HepG2 (cell line): ENCODE measurements around the gene NAIF1. TPM values are rescaled to one million over a fixed set of nuclear protein-coding genes. Genes with fewer than 3 reads are reported as not detected.

Source experiments
- ASH2L ChIP-seq: fragments of 300-600, 200-600 bp; sonication (generic); IDR thresholded peaks from 2 replicates; pipeline ENCODE4 v1.7.0; 2017; ENCODE audit warnings: low read depth, mild to moderate bottlenecking, moderate library complexity, mixed read lengths, low read length; ENCODE audit not compliant: insufficient read length
- BRD4 ChIP-seq: sonication (generic); formaldehyde crosslinking; IDR thresholded peaks from 2 replicates; pipeline ENCODE4 v1.4.0; 2020; ENCODE audit warnings: missing genetic modification reagents
- CEBPG ChIP-seq: IDR thresholded peaks from 2 replicates; pipeline ENCODE4 v1.6.1; 2016
- CHCHD3 ChIP-seq: sonication (generic); formaldehyde crosslinking; IDR thresholded peaks from 2 replicates; pipeline ENCODE4 v1.8.0; 2022; ENCODE audit warnings: mild to moderate bottlenecking, missing genetic modification reagents, moderate library complexity
- GATAD1 ChIP-seq: IDR thresholded peaks from 2 replicates; pipeline ENCODE4 v1.6.1; 2016; ENCODE audit warnings: missing genetic modification reagents, missing compliant biosample characterization
- JUND ChIP-seq: sonication (generic); formaldehyde crosslinking; IDR thresholded peaks from 2 replicates; pipeline ENCODE4 v1.8.0; 2022; ENCODE audit warnings: mild to moderate bottlenecking, missing genetic modification reagents
- LCORL ChIP-seq, 2 experiments: fragments of 450-650 bp in 1 of 2; sonication (generic) in 1 of 2; formaldehyde crosslinking in 1 of 2; IDR thresholded peaks; 2 replicates each; pipeline versions ENCODE4 v1.5.0 to v1.6.1; 2017 to 2020; ENCODE audit warnings: antibody characterized with exemption in 1 of 2, missing genetic modification reagents in 1 of 2
- MTF2 ChIP-seq: sonication (generic); formaldehyde crosslinking; IDR thresholded peaks from 2 replicates; pipeline ENCODE4 v1.5.0; 2020; ENCODE audit warnings: missing genetic modification reagents, borderline replicate concordance
- RBM22 ChIP-seq: fragments of 200-400 bp; formaldehyde crosslinking; optimal IDR thresholded peaks from 2 replicates; pipeline ENCODE3; 2017; ENCODE audit warnings: mild to moderate bottlenecking, low read length, moderate library complexity
- RELA ChIP-seq: sonication (generic); formaldehyde crosslinking; IDR thresholded peaks from 2 replicates; pipeline ENCODE4 v1.4.0; 2020; ENCODE audit warnings: missing genetic modification reagents
- SALL1 ChIP-seq: sonication (generic); formaldehyde crosslinking; IDR thresholded peaks from 2 replicates; pipeline ENCODE4 v1.8.0; 2022; ENCODE audit warnings: mild to moderate bottlenecking, missing genetic modification reagents
- SIX1 ChIP-seq: sonication (generic); formaldehyde crosslinking; IDR thresholded peaks from 2 replicates; pipeline ENCODE4 v1.4.0; 2020; ENCODE audit warnings: missing genetic modification reagents, borderline replicate concordance
- SIX4 ChIP-seq: sonication (generic); formaldehyde crosslinking; IDR thresholded peaks from 2 replicates; pipeline ENCODE4 v1.4.0; 2020; ENCODE audit warnings: missing genetic modification reagents
- ZFP36L2 ChIP-seq: sonication (generic); formaldehyde crosslinking; IDR thresholded peaks from 2 replicates; pipeline ENCODE4 v1.4.0; 2020; ENCODE audit warnings: missing genetic modification reagents
- ZFP41 ChIP-seq: sonication (generic); formaldehyde crosslinking; IDR thresholded peaks from 2 replicates; pipeline ENCODE4 v1.4.0; 2020; ENCODE audit warnings: mild to moderate bottlenecking, missing genetic modification reagents, borderline replicate concordance
- ZNF264 ChIP-seq: sonication (generic); formaldehyde crosslinking; IDR thresholded peaks from 2 replicates; pipeline ENCODE4 v1.4.0; 2020; ENCODE audit warnings: missing genetic modification reagents
- ZNF644 ChIP-seq: IDR thresholded peaks from 2 replicates; pipeline ENCODE4 v1.6.1; 2016; ENCODE audit warnings: low read depth
- ZNF670 ChIP-seq: sonication (generic); formaldehyde crosslinking; IDR thresholded peaks from 2 replicates; pipeline ENCODE4 v1.8.0; 2022; ENCODE audit warnings: mild to moderate bottlenecking, missing genetic modification reagents, borderline replicate concordance
- ZNF788 ChIP-seq: sonication (generic); formaldehyde crosslinking; IDR thresholded peaks from 2 replicates; pipeline ENCODE4 v1.5.0; 2020; ENCODE audit warnings: mild to moderate bottlenecking, missing genetic modification reagents, borderline replicate concordance
- ZNF891 ChIP-seq: sonication (generic); formaldehyde crosslinking; IDR thresholded peaks from 2 replicates; pipeline ENCODE4 v1.5.0; 2020; ENCODE audit warnings: mild to moderate bottlenecking, missing genetic modification reagents
- polyA plus RNA-seq, 8 experiments: library from polyadenylated mRNA; depleted of rRNA in 3 of 8; stranded (reverse) in 7 of 8; unstranded in 1 of 8; fragments of >200 nt; fragmentation: Illumina TruSeq in 4 of 8; extraction: Trizol in 4 of 8; gene quantifications; 2 replicates each; pipeline versions ENCODE4 v1.2.1 to v1.2.3, GENCODE V29; 2011 to 2016; ENCODE audit warnings: low read depth in 4 of 8, missing spikeins in 1 of 8, mixed read lengths in 1 of 8; ENCODE audit not compliant: insufficient read depth in 1 of 8
- total RNA-seq, 5 experiments: library from RNA; depleted of rRNA; stranded (reverse); fragments of >200 nt; fragmentation: Illumina TruSeq; extraction: Trizol; gene quantifications; 2 replicates each; pipeline ENCODE4 v1.2.3, GENCODE V29; 2016; ENCODE audit warnings: low read depth in 1 of 5
- TF ChIP-seq, protein P1 (sequence below): sonication (generic); formaldehyde crosslinking; IDR thresholded peaks from 2 replicates; pipeline ENCODE4 v1.4.0; 2020; ENCODE audit warnings: missing genetic modification reagents
- TF ChIP-seq, protein P2 (sequence below): sonication (generic); formaldehyde crosslinking; IDR thresholded peaks from 2 replicates; pipeline ENCODE4 v1.8.0; 2022; ENCODE audit warnings: missing genetic modification reagents, mild to moderate bottlenecking, borderline replicate concordance
- TF ChIP-seq, protein P3 (sequence below): sonication (generic); formaldehyde crosslinking; IDR thresholded peaks from 2 replicates; pipeline ENCODE4 v1.4.0; 2020; ENCODE audit warnings: missing genetic modification reagents

NAIF1 gene
- total and polyA plus RNA-seq, 2 of the 13 experiments (the other 11 are each of a cell fraction or from before 2014, with no cell fraction given), result 6.0 to 6.9 TPM

DNA sequence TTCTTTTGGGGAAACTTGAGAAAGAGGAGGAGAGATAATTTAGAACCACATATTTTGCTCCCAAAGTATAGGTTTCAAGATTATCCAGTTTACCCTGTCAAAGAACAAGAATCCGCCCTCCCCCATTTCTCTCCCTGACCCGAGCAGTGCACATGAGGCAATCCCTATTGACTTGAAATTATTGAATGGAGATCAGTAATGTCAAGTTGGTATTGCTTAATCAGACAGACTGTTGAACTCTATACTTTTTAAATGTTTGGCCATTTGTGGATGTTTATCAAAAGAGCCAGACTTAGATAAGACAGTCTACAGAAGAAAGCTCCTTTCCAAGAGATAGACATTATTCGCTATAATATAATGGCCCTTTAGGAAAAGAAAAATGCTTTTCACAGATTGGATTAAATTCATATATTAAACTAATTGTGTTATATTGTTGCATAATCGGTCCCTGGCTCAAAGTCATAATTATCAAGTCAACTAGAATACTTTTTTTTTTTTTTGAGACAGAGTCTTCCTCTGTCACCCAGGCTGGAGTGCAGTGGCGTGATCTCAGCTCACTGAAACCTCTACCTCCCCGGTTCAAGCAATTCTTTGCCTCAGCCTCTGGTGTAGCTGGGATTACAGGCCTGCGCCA lies 6.2 kb upstream of the NAIF1 start (continued):
- TF ChIP-seq, protein P1, sequence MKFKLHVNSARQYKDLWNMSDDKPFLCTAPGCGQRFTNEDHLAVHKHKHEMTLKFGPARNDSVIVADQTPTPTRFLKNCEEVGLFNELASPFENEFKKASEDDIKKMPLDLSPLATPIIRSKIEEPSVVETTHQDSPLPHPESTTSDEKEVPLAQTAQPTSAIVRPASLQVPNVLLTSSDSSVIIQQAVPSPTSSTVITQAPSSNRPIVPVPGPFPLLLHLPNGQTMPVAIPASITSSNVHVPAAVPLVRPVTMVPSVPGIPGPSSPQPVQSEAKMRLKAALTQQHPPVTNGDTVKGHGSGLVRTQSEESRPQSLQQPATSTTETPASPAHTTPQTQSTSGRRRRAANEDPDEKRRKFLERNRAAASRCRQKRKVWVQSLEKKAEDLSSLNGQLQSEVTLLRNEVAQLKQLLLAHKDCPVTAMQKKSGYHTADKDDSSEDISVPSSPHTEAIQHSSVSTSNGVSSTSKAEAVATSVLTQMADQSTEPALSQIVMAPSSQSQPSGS, result peak; percentile 55; the same call in 1 of the 2 replicates
- TF ChIP-seq ZFP36L2, result no peak
- peak; percentile 32; the same call in 1 of the 2 replicates for TF ChIP-seq SIX1 (CRISPR knock-in tag)
- TF ChIP-seq SIX4, result no peak
- peak; percentile 51; the same call in 1 of the 2 replicates for TF ChIP-seq SALL1 (CRISPR knock-in tag)
- no peak for TF ChIP-seq BRD4 (CRISPR knock-in tag)
- TF ChIP-seq ASH2L, result no peak
- TF ChIP-seq, protein P2, sequence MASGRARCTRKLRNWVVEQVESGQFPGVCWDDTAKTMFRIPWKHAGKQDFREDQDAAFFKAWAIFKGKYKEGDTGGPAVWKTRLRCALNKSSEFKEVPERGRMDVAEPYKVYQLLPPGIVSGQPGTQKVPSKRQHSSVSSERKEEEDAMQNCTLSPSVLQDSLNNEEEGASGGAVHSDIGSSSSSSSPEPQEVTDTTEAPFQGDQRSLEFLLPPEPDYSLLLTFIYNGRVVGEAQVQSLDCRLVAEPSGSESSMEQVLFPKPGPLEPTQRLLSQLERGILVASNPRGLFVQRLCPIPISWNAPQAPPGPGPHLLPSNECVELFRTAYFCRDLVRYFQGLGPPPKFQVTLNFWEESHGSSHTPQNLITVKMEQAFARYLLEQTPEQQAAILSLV, result no peak
- TF ChIP-seq MTF2, result no peak
- TF ChIP-seq ZNF670 (CRISPR knock-in tag), result no peak
- TF ChIP-seq ZFP41 (CRISPR knock-in tag), result no peak
- TF ChIP-seq RBM22, result no peak
- TF ChIP-seq, protein P3, sequence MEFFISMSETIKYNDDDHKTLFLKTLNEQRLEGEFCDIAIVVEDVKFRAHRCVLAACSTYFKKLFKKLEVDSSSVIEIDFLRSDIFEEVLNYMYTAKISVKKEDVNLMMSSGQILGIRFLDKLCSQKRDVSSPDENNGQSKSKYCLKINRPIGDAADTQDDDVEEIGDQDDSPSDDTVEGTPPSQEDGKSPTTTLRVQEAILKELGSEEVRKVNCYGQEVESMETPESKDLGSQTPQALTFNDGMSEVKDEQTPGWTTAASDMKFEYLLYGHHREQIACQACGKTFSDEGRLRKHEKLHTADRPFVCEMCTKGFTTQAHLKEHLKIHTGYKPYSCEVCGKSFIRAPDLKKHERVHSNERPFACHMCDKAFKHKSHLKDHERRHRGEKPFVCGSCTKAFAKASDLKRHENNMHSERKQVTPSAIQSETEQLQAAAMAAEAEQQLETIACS, result no peak
- TF ChIP-seq ZNF644 (CRISPR knock-in tag), result no peak; the same call in 1 of the 2 replicates
- peak; percentile 99 for TF ChIP-seq CEBPG (CRISPR knock-in tag)
- no peak for TF ChIP-seq CHCHD3
- no peak for TF ChIP-seq ZNF891 (CRISPR knock-in tag)
- no peak for TF ChIP-seq GATAD1 (CRISPR knock-in tag)
- TF ChIP-seq JUND (CRISPR knock-in tag), result no peak
- TF ChIP-seq RELA, result no peak
- 0 out of 2 replicates have a peak, but pooled peaks have one; percentile 49 for TF ChIP-seq ZNF264 (CRISPR knock-in tag)
- no peak for TF ChIP-seq ZNF788
- TF ChIP-seq LCORL (IDR thresholded peaks at IDR 0.05), result no peak
- TF ChIP-seq LCORL (CRISPR knock-in tag; IDR thresholded peaks at IDR 0.05), result 0 out of 2 replicates have a peak, but pooled peaks have one; percentile 26
